Dermis microvascular lymphatic vessel endothelial cell (primary cell): ENCODE measurements around the gene TULP3. TPM values are rescaled to one million over a fixed set of nuclear protein-coding genes. Genes with fewer than 3 reads are reported as not detected.

Experiments
- DNase-seq, 2 donors: peaks; one replicate each; pipeline versions ENCODE4 v3.0.0 to v3.0.0-alpha.2; 2010; ENCODE audit warnings: low read depth in 2 of 2
- total RNA-seq: library from RNA; depleted of rRNA; stranded (reverse); fragments of >200 nt; gene quantifications from 2 replicates; pipeline ENCODE4 v1.2.1, GENCODE V29; 2014

The TULP3 gene
- total RNA-seq, 1 donor from 2014 or later = 16.9 TPM

DNA sequence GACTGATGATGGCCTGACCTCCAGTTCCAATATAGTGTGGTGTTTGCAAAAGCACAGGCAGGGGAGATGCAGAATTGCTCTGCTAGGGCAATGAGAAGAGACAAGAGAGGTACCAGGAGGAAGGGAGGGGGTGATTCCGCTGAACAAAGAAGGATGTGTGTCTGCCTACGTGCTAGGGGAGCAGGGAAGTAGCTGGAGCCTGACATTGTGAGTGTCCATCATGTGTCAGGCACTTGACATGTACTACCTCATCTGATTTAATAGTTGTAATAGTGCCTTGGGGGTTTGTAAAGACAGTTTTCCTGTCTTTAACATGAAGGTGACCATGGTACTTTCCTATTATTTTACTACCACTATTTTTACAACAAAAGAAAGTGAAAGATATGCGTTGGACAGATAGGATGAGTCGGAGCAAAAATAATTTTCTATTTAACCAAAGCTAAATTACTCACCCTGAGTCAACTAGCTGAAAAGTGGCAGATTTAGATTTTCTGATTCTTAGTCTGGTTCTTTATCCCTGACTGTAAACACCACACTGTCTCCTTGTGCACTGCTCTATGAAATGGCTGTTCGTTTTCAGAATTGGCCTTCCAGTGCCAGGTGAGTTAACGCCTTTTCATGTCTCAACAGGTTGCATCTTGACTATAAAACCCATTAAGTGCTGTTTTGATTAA is 34.8 kb downstream of the TULP3 start:
- DNase-seq = no peak

- peak in 1 of 2 donors; percentile 81 for DNase-seq
These were observed 40.2 kb downstream of the TULP3 start for GRCh38 chr12:2930865-2931264.

DNA sequence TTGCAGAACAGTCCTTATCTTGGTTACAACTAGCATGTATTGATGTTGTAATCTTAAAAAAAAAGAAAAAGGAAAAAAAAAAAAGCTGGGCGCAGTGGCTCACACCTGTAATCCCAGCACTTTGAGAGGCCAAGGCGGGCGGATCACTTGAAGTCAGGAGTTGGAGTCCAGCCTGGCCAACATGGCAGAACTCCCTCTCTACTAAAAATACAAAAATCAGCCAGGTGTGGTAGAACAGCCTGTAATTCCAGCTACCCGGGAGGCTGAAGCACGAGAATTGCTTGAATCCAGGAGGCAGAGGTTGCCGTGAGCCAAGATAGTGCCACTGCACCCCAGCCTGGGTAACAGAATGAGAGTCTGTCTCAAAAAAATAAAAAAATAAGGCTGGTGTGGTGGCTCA is 42.9 kb downstream of the TULP3 start:
- DNase-seq = no peak

DNA sequence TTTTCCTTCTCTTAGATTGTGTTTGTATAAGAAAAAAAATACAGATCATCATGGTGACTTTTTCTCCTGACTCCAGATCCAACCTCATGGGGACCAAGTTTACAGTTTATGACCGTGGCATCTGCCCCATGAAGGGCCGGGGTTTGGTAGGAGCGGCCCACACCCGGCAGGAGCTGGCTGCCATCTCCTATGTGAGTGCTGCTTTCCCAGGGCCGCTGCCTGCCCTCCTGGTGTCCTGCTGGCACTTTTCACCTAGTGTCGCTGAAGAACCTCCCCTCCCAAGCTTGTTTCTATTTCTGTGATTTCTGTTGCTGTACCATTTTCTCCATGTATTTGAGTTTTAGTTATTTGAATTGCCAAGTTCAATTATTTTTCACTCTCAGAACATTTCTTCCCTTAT is 43.7 kb downstream of the TULP3 start:
- no peak for DNase-seq

DNA sequence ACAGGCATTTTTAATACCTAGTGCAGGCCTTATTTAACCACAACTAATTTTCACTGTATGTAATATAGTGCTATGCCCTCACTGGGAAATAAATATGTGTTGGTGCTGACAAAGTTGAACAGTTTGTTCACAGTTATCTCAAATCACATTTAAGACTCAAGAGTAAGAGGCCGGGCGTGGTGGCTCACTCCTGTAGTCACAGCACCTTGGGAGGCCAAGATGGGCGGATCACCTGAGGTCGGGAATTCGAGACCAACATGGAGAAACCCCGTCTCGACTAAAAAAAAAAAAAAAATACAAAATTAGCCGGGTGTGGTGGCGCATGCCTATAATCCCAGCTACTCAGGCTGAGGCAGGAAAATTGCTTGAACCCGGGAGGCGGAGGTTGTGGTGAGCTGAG is 45.6 kb downstream of the TULP3 start:
- DNase-seq = no peak

DNA sequence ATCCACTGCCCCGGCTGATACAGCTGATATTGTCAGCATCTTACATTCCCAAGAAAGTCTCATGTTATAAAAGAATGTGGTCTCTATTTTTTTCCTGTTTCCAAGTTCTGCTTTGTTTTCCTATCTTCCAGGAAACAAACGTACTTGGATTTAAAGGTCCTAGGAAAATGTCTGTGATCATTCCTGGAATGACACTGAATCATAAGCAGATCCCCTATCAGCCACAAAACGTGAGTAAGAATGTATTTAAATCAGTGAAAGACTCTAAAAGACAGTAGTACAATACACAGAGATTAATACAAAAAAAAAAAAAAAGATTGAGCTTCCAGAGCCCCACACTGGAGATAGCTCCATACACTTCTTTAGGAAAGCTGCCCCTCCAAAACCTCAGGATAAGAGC is 46.8 kb downstream of the TULP3 start:
- peak in 1 of 2 donors; percentile 14 for DNase-seq

DNA sequence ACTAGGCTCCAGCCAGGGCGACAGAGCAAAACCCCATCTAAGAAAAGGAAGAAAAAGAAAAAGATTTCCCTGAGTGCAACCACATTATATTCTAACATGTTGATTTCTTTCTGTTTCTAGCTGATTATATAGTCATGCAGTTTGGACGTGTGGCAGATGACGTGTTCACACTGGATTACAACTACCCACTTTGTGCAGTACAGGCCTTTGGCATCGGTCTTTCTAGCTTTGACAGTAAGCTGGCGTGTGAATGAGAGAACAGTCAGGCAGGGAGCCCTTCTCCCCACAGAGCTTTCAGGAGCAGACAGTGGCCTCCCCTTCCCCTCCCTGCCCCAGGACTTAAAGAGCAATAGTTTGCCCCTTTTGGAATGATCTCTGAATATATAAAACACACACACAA is 48.5 kb downstream of the TULP3 start:
- no peak for DNase-seq

DNA sequence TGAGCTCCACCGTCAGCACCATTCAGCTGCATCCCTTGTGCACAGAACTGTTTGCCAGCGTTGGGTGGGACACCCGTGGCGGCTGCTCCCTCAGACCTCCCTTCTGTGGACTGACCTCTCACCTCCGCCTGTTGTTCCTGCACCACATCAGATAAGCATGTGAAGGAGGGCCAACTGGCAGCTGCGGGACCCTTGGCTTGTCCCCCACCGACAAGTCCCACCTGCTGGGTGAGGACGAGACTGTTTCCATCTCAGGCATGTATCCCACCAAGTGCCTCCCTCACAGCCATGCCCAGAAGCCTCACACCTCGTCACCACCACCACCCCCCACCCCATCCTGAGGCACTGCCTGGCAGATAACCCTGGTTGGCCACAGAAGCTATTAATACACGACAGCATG is 49.9 kb downstream of the TULP3 start:
- no peak for DNase-seq

DNA sequence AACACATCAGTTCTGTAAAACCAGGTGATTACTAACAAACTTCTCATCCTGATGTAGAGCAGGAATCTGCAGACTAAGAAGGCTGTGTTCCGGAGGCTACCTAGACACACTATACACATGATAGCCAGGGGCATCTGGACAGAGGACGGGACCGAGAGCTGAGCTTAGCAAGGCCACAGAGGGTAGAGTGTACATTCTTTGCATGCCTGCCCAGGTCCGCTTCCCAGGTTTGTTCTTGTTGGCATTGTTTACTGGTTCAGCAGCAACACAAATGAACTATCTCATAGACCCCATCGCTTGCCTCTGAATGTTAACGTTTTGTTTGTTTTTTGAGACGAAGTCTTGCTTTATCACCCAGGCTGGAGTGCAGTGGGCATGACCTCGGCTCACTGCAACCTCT is 50.8 kb downstream of the TULP3 start:
- no peak for DNase-seq

DNA sequence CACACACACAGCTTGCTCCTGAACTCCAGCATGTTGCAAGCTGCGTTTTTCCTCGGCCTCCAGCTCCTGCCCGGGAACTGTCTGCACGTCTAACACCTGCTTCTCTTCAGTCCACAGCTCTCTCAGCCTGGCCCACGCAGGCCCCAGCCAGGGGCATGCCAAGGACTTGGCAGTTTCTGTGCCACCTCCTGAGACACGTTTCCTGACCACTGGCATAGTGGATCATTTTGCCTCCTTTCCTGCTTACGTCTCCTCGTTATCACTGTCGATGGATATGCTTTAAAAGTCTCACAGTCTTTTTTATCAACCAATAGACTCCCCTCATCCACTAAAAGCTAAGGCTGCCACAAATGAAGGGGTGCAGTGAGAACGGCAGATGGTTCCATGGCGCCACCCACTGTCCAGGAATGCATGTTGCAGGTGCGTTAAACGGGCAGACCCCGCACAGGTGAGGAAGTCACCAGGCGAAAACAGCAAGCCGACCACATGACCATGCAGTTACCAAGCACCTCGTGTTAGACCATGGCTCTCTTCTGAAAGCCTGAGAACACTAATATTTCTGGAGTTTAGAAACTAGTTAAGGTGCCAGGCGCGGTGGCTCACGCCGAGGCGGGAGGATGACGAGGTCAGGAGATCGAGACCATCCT is 53.8 kb downstream of the TULP3 start:
- peak in 1 of 2 donors; percentile 53 for DNase-seq

- DNase-seq = no peak
These were observed 58.7 kb downstream of the TULP3 start for GRCh38 chr12:2949411-2949810.

GRCh38 chr12:2955888-2956287 is 65.2 kb downstream of the TULP3 start:
- no peak for DNase-seq

- DNase-seq = no peak
These were observed 67.2 kb downstream of the TULP3 start for GRCh38 chr12:2957816-2958431.

DNA sequence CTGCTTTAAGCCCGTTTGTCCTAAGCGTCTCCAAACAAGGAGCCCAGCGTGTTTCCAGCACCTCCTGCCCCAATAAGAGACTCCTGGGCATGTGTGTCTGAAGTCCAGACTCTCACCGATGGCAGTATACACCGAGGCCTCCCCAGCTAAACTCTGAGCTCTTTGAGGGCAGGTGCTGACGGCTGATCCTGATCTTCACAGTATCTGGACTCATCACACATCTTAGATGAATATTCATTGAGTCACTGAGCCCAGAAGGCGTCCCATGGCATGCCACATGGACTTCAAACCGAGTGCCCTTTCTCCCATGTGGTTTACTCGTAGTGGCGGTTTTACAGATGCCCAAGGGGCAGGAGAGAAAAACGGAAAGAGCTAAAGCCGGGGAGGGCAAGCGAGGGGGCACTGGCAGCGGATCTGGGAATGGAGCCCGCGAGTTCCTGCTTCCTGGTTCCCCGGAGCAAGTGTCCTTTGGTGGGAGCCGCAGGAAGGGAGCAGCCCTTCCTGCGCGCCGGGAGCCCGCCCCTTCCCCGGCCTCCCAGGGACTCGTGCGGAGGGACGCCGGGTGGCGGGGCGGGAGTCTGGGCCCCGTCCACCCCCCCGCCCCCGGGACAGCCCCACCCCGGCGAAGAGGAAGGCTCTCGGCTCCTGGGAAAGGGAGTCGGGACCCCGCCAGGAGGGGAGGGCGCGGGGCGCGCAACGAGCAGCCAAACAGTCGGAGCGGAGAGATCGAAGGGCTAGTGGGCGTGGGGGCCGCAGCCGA is 67.9 kb downstream of the TULP3 start:
- peak in 1 of 2 donors; percentile 76 for DNase-seq

DNA sequence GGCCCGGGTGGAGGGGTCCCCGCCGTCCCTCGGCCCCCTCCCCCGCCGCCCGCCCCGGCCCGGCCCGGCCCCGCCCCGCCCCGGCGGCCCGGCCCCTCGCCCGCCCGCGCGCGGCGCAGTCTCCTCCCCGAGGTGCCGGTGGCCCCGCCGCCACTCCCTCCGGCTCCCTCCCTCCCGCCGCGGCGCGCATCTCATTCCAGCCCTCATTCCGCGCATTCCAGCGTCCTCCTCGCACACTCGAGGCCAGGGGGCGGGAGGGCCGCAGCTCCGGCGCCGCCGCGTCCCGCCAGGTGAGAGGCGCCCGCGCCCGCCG is 68.5 kb downstream of the TULP3 start, which contains the start of gene TEAD4:
TEAD4 (plus strand) TSS at position 206 of the 313 bp plus-strand sequence.
- DNase-seq = peak; percentile 39 to 71

DNA sequence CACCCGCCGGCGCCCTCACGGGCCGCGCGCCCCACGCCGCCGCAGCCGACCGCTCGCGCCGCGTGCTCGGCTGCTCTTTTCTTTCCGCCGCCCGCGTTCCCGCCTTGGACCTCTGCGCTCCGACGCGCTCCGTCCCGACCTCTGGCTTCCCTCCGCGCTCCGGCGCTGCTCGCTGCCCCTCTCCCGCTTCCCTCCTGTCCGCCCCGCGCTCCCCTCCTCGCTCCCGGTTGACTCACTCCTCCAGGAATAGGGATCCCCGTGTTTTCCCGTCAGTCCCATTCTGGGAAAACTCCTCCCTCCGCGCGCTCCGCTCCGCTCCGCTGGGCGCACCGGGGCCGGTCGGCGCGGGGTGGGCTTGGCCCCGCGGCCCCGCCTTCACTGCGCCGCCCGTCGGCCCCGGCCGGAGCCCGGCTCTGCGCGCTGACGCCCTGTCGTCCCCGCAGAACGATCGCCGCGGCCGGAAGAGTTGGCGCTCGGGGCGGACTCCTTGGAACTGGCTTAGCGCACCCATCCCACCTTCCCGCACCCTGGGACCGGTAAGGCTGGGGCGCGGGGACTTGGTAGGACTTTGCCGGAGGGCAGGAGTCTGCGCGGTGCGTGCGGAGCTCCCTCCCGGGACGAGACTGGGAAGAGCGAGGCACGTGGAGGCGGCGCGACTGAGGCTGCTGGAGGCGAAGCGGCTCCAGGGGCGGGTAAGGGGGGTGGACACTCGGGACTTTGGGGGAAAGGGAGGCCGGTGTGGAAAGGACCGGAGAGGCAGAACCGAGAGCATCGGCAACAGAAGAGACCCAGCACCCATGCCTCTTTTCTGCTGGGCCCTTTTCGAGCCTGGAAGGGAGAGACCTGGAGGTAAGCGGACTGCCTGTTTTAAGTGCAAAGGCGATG is 69.1 kb downstream of the TULP3 start:
- DNase-seq = peak; percentile 24 to 72

- DNase-seq = peak in 1 of 2 donors; percentile 38
These were observed 69.8 kb downstream of the TULP3 start for GRCh38 chr12:2960390-2960956.

- DNase-seq = peak in 1 of 2 donors; percentile 12
These were observed 70.4 kb downstream of the TULP3 start for GRCh38 chr12:2960996-2961616.

DNA sequence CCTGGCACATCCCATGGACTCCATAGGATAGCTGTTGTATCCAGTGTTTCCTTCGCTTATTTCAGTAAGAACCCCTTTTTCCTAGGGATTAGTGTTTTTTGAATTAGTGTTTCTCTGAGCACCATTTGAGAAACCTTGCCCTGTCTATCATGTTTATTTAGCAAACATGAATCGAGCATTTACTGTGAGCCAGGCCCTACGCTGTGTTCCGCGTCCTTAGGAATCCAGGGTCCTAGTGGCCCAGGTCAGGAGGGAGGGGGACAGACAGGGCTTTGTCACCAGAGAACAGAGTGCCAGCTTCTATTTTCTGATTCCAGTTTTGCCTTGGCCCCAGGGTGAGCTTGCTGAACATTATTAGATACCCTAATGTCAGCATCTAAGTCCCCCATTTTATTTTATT is 71.0 kb downstream of the TULP3 start:
- no peak for DNase-seq

DNA sequence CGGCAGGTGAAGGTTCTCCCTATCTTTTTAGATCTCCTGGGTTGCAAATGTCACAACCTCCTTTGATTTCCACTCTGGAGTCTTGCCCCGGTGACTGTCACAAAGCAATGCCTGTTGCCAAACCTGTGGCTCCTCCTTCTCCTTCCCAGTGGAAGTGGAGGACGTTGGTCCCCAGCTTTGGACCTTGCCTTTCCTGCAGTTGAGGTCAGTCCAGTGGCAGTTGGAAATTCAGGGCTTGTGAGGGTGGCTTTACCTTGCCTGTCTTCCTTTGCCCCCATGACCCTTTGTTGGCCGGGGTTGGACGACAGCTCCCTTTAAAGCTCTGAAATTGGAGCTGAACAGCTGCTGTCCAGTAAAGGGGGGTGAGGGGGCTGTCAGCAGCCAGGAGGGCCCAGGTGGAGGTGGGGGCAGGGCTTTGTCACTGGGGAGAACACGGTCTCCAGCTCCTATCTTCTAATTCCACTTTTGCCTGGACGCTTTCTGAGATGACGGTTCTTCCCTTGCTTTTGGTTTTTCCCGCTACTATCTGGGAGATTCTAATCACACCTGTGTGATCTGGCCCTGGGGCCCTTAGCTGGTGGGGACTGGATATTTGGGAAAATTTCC is 72.6 kb downstream of the TULP3 start:
- peak in 1 of 2 donors; percentile 11 for DNase-seq
